HepG2 (cell line): ENCODE measurements around the gene FBXO5. TPM values are rescaled to one million over a fixed set of nuclear protein-coding genes. Genes with fewer than 3 reads are reported as not detected.

Experiments used
- ATAC-seq: fragments of 200-7000 bp; cut with Tn5 transposase; 3 replicates; pipeline ENCODE4 v1.9.1; 2020; ENCODE audit warnings: mild to moderate bottlenecking, moderate library complexity
- BruUV-seq: library from RNA; stranded (reverse); fragments of 400-500 nt; replicated peaks from 2 replicates; lab custom pipeline; 2021; lab: Mats Ljungman, UMichigan
- CTCF ChIA-PET: fragments of 300-600 bp; formaldehyde crosslinking; extraction: SDS; loops from one replicate; lab custom pipeline; 2021; ENCODE audit warnings: low total read pairs, inconsistent platforms, low intra/inter-chr PET ratio; lab: Yijun Ruan, JAX
- POLR2A ChIA-PET: fragments of 350-600 bp; sonication (Branson Sonifier 250); formaldehyde crosslinking; loops from one replicate; lab custom pipeline; 2020; ENCODE audit warnings: antibody characterized with exemption, inconsistent platforms; lab: Yijun Ruan, JAX
- DNase-seq: peaks from one replicate; pipeline ENCODE4 v3.0.0-alpha.2; 2015; ENCODE audit warnings: low spot score
- FAIRE-seq: peaks from 3 replicates; lab custom pipeline; 2011; peaks lifted over from hg19 to GRCh38; lab: Jason Lieb, UNC
- H2AFZ ChIP-seq: one replicate; pipeline ENCODE4 v1.6.1; 2011; ENCODE audit warnings: low read length, inconsistent platforms
- H3K27ac ChIP-seq: fragments of 300-600 bp; 3 replicates; pipeline ENCODE4 v1.8.0; 2011; ENCODE audit warnings: mixed run types, mild to moderate bottlenecking, mixed read lengths, low read length, inconsistent platforms; ENCODE audit not compliant: insufficient read depth; ENCODE audit errors: extremely low read length
- H3K27me3 ChIP-seq, 2 experiments: fragments of 200-600 bp in 1 of 2; 2 replicates in 1 of 2; 3 replicates in 1 of 2; pipeline versions ENCODE4 v1.6.0 to v1.8.0; 2011; ENCODE audit warnings: low read length in 2 of 2, mild to moderate bottlenecking in 2 of 2, moderate library complexity in 2 of 2, inconsistent platforms in 1 of 2; ENCODE audit not compliant: insufficient read depth in 2 of 2, control insufficient read depth in 1 of 2
- H3K36me3 ChIP-seq, 2 experiments: fragments of 200-600 bp in 1 of 2; replicated peaks in 1 of 2; 2 replicates in 1 of 2; 3 replicates in 1 of 2; pipeline versions ENCODE4 v1.5.1 to v1.8.0; 2011; ENCODE audit warnings: low read length in 2 of 2, inconsistent platforms in 1 of 2; ENCODE audit not compliant: insufficient read depth in 2 of 2, control insufficient read depth in 1 of 2
- H3K4me1 ChIP-seq: 2 replicates; pipeline ENCODE4 v1.5.1; 2012; ENCODE audit warnings: low read length, inconsistent platforms; ENCODE audit not compliant: insufficient read depth
- H3K4me2 ChIP-seq: 2 replicates; pipeline ENCODE4 v1.6.0; 2011; ENCODE audit warnings: low read depth, low read length, inconsistent platforms
- H3K4me3 ChIP-seq, 3 experiments: fragments of 200-600 bp in 1 of 3; sonication (generic), shearing (Covaris generic) in 1 of 3; replicated peaks in 1 of 3; 2 replicates each; pipeline ENCODE4 v1.5.1; 2011 to 2016; ENCODE audit warnings: low read length in 3 of 3, inconsistent platforms in 2 of 3, low read depth in 2 of 3, mild to moderate bottlenecking in 2 of 3, control low read depth in 1 of 3, mixed read lengths in 1 of 3; ENCODE audit not compliant: insufficient read depth in 1 of 3
- H3K79me2 ChIP-seq: one replicate; pipeline ENCODE4 v1.6.1; 2011; ENCODE audit warnings: low read length, inconsistent platforms; ENCODE audit not compliant: insufficient read depth
- H3K9ac ChIP-seq: 2 replicates; pipeline ENCODE4 v1.6.0; 2011; ENCODE audit warnings: mild to moderate bottlenecking, low read depth, low read length, inconsistent platforms; ENCODE audit not compliant: insufficient read depth
- H3K9me3 ChIP-seq: 2 replicates; pipeline ENCODE4 v1.5.1; 2012; ENCODE audit warnings: mild to moderate bottlenecking, low read length
- H4K20me1 ChIP-seq: 2 replicates; pipeline ENCODE4 v1.6.0; 2011; ENCODE audit warnings: inconsistent platforms, mild to moderate bottlenecking, low read length, moderate library complexity; ENCODE audit not compliant: insufficient read depth
- ARID5B ChIP-seq: IDR thresholded peaks from 2 replicates; pipeline ENCODE4 v1.4.0; 2020; ENCODE audit warnings: mild to moderate bottlenecking, missing genetic modification reagents
- ATF6 ChIP-seq: sonication (generic); formaldehyde crosslinking; conservative IDR thresholded peaks from 2 replicates; pipeline ENCODE4 v1.4.0; 2020; ENCODE audit warnings: missing genetic modification reagents
- ATF7 ChIP-seq, 2 experiments: fragments of 450-650 bp in 1 of 2; sonication (generic) in 1 of 2; formaldehyde crosslinking in 1 of 2; IDR thresholded peaks; 2 replicates each; pipeline versions ENCODE4 v1.4.0 to v1.6.1; 2016 to 2020; ENCODE audit warnings: antibody characterized with exemption in 1 of 2, mild to moderate bottlenecking in 1 of 2, missing genetic modification reagents in 1 of 2
- CBX5 ChIP-seq: sonication (generic); formaldehyde crosslinking; IDR thresholded peaks from 2 replicates; pipeline ENCODE4 v1.4.0; 2020; ENCODE audit warnings: missing genetic modification reagents, borderline replicate concordance
- CREB1 ChIP-seq, 2 experiments: fragments of 450-650 bp in 1 of 2; IDR thresholded peaks; 2 replicates each; pipeline ENCODE4 v1.6.1; 2016 to 2017; ENCODE audit warnings: control low read depth in 1 of 2, mild to moderate bottlenecking in 1 of 2, missing compliant biosample characterization in 1 of 2, missing genetic modification characterization in 1 of 2
- ELF3 ChIP-seq: IDR thresholded peaks from 2 replicates; pipeline ENCODE4 v1.6.1; 2016; ENCODE audit warnings: missing genetic modification reagents, missing compliant biosample characterization
- GZF1 ChIP-seq: sonication (generic); formaldehyde crosslinking; IDR thresholded peaks from 2 replicates; pipeline ENCODE4 v1.5.1; 2020; ENCODE audit warnings: mild to moderate bottlenecking, missing genetic modification reagents
- KAT8 ChIP-seq: IDR thresholded peaks from 2 replicates; pipeline ENCODE4 v1.6.1; 2016; ENCODE audit warnings: missing genetic modification reagents, missing compliant biosample characterization
- MTF1 ChIP-seq: sonication (generic); formaldehyde crosslinking; IDR thresholded peaks from 2 replicates; pipeline ENCODE4 v1.5.0; 2020; ENCODE audit warnings: missing genetic modification reagents
- NFE2L2 ChIP-seq: fragments of 150-350 bp; IDR thresholded peaks from 2 replicates; pipeline ENCODE4 v1.6.1; 2014; ENCODE audit warnings: low read length
- NRL ChIP-seq: sonication (generic); formaldehyde crosslinking; IDR thresholded peaks from 2 replicates; pipeline ENCODE4 v1.5.0; 2020; ENCODE audit warnings: missing genetic modification reagents, mild to moderate bottlenecking, moderate library complexity, borderline replicate concordance
- ZIK1 ChIP-seq: sonication (generic); formaldehyde crosslinking; IDR thresholded peaks from 2 replicates; pipeline ENCODE4 v1.5.0; 2020; ENCODE audit warnings: mild to moderate bottlenecking, low read depth, missing genetic modification reagents, borderline replicate concordance
- ZNF121 ChIP-seq: sonication (generic); formaldehyde crosslinking; IDR thresholded peaks from 2 replicates; pipeline ENCODE4 v1.5.0; 2020; ENCODE audit warnings: mild to moderate bottlenecking, missing genetic modification reagents
- ZNF589 ChIP-seq: sonication (generic); formaldehyde crosslinking; conservative IDR thresholded peaks from 2 replicates; pipeline ENCODE4 v1.8.0; 2022; ENCODE audit warnings: mild to moderate bottlenecking, moderate library complexity, missing genetic modification reagents
- ZNF772 ChIP-seq: sonication (generic); formaldehyde crosslinking; IDR thresholded peaks from 2 replicates; pipeline ENCODE4 v1.5.0; 2020; ENCODE audit warnings: mild to moderate bottlenecking, missing genetic modification reagents
- ZNF790 ChIP-seq: sonication (generic); formaldehyde crosslinking; IDR thresholded peaks from 2 replicates; pipeline ENCODE4 v1.8.0; 2022; ENCODE audit warnings: missing genetic modification reagents, mild to moderate bottlenecking, borderline replicate concordance
- WGBS: methylation state at CpG from one replicate; pipeline ENCODE4 v1.1.6; 2017; ENCODE audit warnings: low lambda C conversion rate; 5-methylcytosine and 5-hydroxymethylcytosine counted together
- in situ Hi-C: cut with HindIII; loops from 2 replicates; pipeline ENCODE4 v1.10.0; 2017; ENCODE audit warnings: low pct_unique_long_range_greater_than_20kb; ENCODE audit not compliant: extremely low pct_ligation_motif_present
- intact Hi-C: fragments of 100-400 bp; cut with micrococcal nuclease; formaldehyde crosslinking; loops from one replicate; pipeline ENCODE4 v1.10.0; 2022; ENCODE audit not compliant: unreplicated experiment
- polyA plus RNA-seq, 8 experiments: library from polyadenylated mRNA; depleted of rRNA in 3 of 8; stranded (reverse) in 7 of 8; unstranded in 1 of 8; fragments of >200 nt; fragmentation: Illumina TruSeq in 4 of 8; extraction: Trizol in 4 of 8; gene quantifications; 2 replicates each; pipeline versions ENCODE4 v1.2.1 to v1.2.3, GENCODE V29; 2011 to 2016; ENCODE audit warnings: low read depth in 4 of 8, missing spikeins in 1 of 8, mixed read lengths in 1 of 8; ENCODE audit not compliant: insufficient read depth in 1 of 8
- total RNA-seq, 5 experiments: library from RNA; depleted of rRNA; stranded (reverse); fragments of >200 nt; fragmentation: Illumina TruSeq; extraction: Trizol; gene quantifications; 2 replicates each; pipeline ENCODE4 v1.2.3, GENCODE V29; 2016; ENCODE audit warnings: low read depth in 1 of 5

Gene FBXO5
- total and polyA plus RNA-seq, 2 of the 13 experiments (the other 11 are each of a cell fraction or from before 2014, with no cell fraction given) = 15.8 to 41.5 TPM

GRCh38 chr6:152981989-152982903 lies 595 bp downstream of the FBXO5 start (continued):
- peak; percentile 3; the same call in 1 of the 2 replicates for TF ChIP-seq ARID5B (CRISPR knock-in tag)
- peak; percentile 3; the same call in 1 of the 2 replicates for TF ChIP-seq ZIK1
- TF ChIP-seq ELF3 (CRISPR knock-in tag) = no peak
- peak; percentile 53; the same call in 1 of the 2 replicates for TF ChIP-seq ZNF589 (CRISPR knock-in tag)
- TF ChIP-seq CBX5 (CRISPR knock-in tag) = 0 out of 2 replicates have a peak, but pooled peaks have one; percentile 0
- TF ChIP-seq, all 625 proteins: peak for 48

- no peak overlapping the region for H3K27ac ChIP-seq
- H2AFZ ChIP-seq = no peak overlapping the region
- POLR2A ChIA-PET = no interaction called here
- 0% methylated on average over 2 of the region's 2 CpGs for WGBS
- CTCF ChIA-PET = no interaction called here
- in situ Hi-C loops (loop anchor here (25.0 kb wide), 1 partner anchor 694 kb away; no protein-coding TSS in a partner anchor), intact Hi-C loops (loop anchor here (1.0 to 10.0 kb wide), 2 partner anchors 21 to 1586 kb away; partner anchors contain the start of genes MTRF1L and ZBTB2)
- peak overlapping the region; percentile 74 to 100 (median 97) for H3K4me3 ChIP-seq
- H3K79me2 ChIP-seq = peaks cover 93% of the 10 kb centered on the region
- FAIRE-seq (no peak), ATAC-seq (no peak), DNase-seq (no peak)
- H3K4me1 ChIP-seq = peaks cover 66% of the 10 kb centered on the region
- peaks cover 5 to 23% of the 10 kb centered on the region in 2 experiments; a peak in 4 of 5 replicates for H3K36me3 ChIP-seq
- peak overlapping the region; percentile 81 for H3K4me2 ChIP-seq
- no peaks in the 10 kb centered on the region; a peak in 1 of 5 replicates for H3K27me3 ChIP-seq
- H3K9ac ChIP-seq = peak overlapping the region; percentile 71
- TSS peak; percentile 46 for BruUV-seq
- no peaks in the 10 kb centered on the region for H3K9me3 ChIP-seq
- peaks cover 31% of the 10 kb centered on the region for H4K20me1 ChIP-seq
- TF ChIP-seq ATF6 (no peak), MTF1 (CRISPR knock-in tag) (no peak), CREB1 (IDR thresholded peaks at IDR 0.05) (no peak), CREB1 (CRISPR knock-in tag; IDR thresholded peaks at IDR 0.05) (no peak), NRL (CRISPR knock-in tag) (no peak), NFE2L2 (no peak), KAT8 (CRISPR knock-in tag) (no peak), GZF1 (CRISPR knock-in tag) (no peak), ZNF121 (no peak), ATF7 (IDR thresholded peaks at IDR 0.05) (no peak), ATF7 (CRISPR knock-in tag; IDR thresholded peaks at IDR 0.05) (no peak), ZNF790 (CRISPR knock-in tag) (no peak), ZNF772 (no peak)
Observed at GRCh38 chr6:152981219-152981618, 1.6 kb downstream of the FBXO5 start.
